Measurements from ENCODE around the gene SORCS2.

Gene SORCS2

GRCh38 chr4:7733201-7733600, 540.9 kb downstream of the SORCS2 start:
- no peak for DNase-seq

- no peak for DNase-seq
Measured at GRCh38 chr4:7733801-7734650, 541.7 kb downstream of the SORCS2 start.

- DNase-seq: no peak
Measured at GRCh38 chr4:7734651-7735260, 542.4 kb downstream of the SORCS2 start.

GRCh38 chr4:7735395-7735794, 543.1 kb downstream of the SORCS2 start:
- DNase-seq: no peak

DNA sequence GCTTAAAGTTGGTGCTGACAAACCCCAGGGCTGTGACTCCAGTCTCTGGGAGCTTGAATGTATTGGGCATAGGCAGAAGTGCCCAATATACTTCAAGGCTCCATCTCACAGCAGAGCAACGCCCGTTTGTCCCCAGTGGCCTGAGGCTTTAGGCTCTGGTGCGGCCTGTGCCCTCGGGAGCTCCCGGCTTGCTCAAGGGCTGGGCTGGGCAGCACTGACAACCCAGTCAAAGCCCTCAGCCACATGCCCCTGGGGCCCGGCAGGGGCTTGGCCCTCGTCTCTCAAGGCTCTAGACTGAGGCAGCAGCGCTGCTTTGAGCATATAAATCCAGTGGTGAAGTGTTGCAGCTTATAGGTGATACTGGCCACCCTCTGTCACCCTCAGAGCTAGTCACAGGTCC, 543.6 kb downstream of the SORCS2 start:
- no peak for DNase-seq

GRCh38 chr4:7736436-7737267, 544.3 kb downstream of the SORCS2 start:
- DNase-seq: peak; percentile 33

DNA sequence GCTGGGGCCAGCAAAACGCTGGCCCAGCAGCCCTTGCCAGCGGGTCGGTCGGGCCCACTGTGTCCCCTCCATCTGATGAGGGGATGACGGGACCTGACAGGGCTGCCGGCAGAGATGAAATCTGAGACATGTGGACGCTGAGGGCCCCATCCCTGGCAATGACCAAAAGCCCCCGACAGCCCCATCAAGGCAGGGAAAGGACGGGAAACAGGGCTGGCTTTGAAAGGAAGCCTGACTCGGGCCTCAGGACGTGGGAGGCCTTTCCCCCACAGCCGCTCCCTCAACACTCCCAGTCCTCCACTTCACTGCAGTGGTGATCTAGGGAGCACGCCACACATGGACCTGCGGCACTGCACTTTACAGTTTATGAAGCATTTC, 544.9 kb downstream of the SORCS2 start:
- no peak for DNase-seq

DNA sequence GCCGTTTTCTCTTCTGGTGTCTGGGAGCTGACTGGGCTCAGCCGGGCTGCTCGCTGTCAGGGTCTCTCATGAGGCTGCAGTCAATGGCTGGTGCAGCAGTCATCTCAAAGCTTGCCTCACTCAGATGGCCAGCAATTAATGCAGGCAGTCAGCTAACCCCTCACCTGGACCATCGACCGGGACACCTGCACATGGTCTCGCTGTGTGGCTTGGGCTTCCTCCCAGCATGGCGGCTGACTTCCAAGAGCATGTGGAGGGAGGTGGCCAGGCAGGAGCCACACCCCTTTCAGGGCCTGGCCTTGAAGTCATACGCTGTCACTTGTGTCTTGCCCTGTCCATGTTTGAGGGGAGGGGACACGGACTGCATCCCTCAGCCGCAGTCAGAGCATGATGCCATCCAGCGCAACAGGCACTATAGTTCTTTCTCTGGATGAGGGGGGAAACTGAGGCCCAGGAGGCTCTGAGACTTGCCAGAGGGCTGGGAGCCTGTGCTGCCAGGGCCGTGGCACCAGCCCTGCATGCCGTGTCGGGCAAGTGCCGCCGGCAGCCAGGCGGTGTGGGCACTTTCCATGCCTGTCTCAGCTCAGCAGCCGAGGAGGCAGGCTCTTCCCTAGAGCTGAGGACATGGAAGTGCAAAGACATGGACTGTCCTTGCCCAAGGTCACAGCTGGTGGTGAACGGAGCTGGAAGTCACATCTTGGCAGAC, 545.6 kb downstream of the SORCS2 start:
- DNase-seq: no peak

GRCh38 chr4:7738458-7739076, 546.2 kb downstream of the SORCS2 start:
- no peak for DNase-seq

DNA sequence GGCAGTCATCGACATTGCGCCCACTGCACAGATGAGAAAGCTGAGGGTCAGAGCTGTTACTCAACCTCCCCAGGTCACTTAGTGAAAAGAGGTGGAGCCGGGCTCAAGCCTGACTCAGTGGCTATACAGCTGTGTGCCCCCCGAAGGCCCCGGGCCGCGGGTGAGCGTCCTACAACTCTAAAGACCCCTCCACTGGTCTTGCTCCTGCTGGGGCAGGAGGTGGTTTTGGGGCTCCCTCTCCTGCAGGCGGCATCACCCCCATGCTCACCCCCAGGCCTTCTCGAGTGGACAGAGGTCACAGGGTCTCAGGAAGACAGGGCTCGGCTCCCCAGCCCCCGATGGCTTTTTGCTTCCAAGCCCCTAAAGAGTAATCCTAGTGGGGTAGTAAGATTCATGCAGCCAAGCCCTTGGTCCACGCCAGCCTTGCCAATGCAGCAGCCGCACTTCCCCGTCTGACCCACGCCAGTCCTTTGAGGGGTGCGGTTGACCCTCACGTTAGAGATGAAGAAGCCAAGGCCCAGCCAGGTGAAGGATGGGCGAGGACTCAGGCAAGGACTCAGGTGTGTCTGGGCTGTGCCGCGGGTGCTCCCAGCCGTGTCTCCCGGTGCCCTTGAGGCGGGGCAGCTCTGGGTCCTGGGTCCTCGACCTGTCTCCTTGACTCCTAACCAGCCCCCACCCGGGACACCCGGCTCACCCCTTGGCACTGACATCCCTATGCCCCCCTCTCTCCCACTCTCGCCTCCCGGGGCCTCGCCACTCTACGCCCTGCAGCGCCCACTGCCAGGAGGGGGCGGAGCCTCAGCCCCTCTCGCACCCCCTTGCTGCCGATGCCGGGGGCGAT, 547.0 kb downstream of the SORCS2 start:
- no peak for DNase-seq

DNA sequence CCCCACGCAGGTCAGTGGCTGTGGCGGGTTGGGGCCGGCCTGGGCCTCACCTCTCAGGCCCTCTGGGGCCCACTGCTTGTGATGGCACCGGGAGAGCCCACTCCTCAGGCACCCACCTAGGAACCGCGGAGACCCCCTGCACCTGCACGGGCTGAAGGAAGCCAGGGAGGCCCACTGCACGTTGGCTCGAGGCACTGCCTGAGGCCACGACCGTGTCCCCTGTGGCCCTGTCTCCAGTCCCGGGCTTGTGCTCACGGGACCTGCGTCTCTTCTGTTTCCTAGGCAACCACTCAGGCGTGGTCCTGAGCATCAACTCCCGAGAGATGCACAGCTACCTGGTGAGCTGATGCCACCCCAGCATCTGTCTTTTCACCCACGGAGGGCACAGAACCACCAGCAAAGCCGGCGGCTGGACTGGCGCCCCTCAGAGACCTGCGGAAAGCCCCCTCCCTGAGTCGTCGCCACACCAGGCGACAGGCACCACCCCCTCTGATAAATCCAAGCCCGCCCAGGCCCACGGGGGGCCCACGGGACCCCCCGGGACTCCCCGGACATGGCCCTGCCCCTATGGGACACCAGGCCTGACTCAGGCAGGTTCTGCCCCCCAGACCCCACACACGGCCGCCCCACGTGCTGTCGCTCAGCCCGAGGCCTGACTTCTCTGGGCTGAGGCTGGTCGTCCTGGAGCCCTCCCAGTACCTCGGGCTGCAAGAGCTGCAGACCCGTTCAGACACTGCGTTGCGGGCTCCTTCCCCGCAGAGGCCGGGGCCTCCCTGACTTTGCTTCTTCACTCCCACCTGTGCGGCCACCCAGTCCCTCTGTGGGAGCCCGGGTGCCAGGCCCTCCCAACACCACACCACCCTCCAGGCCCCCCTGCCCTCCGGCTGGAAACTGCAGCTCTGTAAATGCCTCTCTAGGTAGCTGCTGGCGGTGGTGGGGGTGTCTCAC, 547.9 kb downstream of the SORCS2 start:
- no peak for DNase-seq

- DNase-seq: no peak
Measured at GRCh38 chr4:7740866-7741525, 548.7 kb downstream of the SORCS2 start.

GRCh38 chr4:7741946-7742806, 549.8 kb downstream of the SORCS2 start:
- DNase-seq: no peak

GRCh38 chr4:7742807-7743280, 550.5 kb downstream of the SORCS2 start:
- DNase-seq: no peak

DNA sequence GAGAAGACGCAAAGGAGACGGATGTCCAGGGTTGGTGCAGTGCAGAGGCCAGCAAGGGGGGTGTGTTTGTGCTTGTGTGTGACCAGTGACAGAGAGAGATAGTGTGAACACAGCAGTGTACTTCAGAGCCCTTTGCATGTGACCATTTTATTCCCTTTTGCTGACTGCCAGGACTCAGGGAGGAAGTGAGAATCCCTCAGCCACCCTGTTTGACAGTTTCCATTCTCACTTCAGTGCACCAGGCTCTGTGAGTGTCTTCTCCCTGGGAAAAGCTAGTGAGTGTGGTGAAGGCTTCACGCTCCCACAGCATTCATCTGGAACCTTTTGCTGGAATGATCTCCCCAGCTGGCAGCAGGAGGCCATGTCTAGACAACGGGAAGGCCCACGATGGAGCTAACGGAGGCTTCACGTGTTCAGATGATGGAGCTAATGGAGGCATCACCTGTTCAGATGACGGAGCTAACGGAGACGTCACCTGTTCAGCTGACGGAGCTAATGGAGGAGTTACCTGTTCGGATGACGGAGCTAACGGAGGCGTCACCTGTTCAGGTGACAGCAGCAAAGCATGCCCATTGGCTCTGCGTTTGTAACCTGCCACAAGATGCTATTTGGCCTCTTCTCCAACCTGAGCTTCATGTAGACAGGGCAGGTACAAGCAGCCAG, 551.9 kb downstream of the SORCS2 start:
- DNase-seq: no peak

DNA sequence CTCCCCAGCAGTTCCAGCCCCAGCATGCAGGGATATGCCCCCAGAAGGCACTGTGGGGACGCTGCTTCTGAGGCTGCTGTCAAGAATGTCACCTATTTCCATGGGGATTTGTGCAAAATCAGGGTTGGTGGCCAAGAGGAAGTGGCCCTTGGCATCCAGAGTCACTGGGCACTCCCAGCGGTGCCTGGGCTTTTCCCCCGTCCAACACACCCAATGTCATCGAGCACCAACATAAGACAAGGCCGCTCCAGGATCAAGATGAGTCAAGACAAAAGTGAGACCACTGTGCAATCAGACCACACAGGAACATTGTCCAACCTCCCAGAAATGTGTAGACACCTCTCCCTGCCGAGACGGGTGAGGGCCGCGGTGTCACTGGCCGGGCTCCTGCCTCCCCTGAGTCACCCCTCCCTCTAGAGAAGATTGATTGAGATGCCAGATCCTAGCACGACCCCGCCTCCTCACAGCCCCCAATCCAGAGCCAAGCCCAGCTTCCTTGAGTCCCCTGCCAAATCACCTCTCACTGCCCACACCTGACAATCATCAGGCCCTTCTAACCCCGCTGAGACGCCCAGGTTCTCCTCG, 553.1 kb downstream of the SORCS2 start:
- no peak for DNase-seq

GRCh38 chr4:7746351-7747061, 554.2 kb downstream of the SORCS2 start:
- DNase-seq: no peak
